ENCODE results near the gene ERBB2.

ERBB2 gene

GRCh38 chr17:39699818-39700147 is at the start of gene ERBB2:
ERBB2 (plus strand) TSS chr17:39700064; CDS start chr17:39700239, 175 bp downstream.
- no peak for DNase-seq (ENCODE audit: low spot score)

- DNase-seq (ENCODE audit: low spot score): no peak
These were observed 49.7 kb upstream of the ERBB2 start for GRCh38 chr17:39650121-39650579.

GRCh38 chr17:39651923-39652586 is 47.8 kb upstream of the ERBB2 start:
- no peak for DNase-seq (ENCODE audit: low spot score)

- DNase-seq (ENCODE audit: low spot score): no peak
These were observed 47.1 kb upstream of the ERBB2 start for GRCh38 chr17:39652587-39653315.

- no peak for DNase-seq (ENCODE audit: low spot score)
These were observed 46.6 kb upstream of the ERBB2 start for GRCh38 chr17:39653316-39653661.

GRCh38 chr17:39653662-39654331 is 46.1 kb upstream of the ERBB2 start:
- peak; percentile 81 for DNase-seq (ENCODE audit: low spot score)

- no peak for DNase-seq (ENCODE audit: low spot score)
These were observed 44.8 kb upstream of the ERBB2 start for GRCh38 chr17:39655105-39655504.

- DNase-seq (ENCODE audit: low spot score): no peak
These were observed 41.5 kb upstream of the ERBB2 start for GRCh38 chr17:39658346-39658745.

GRCh38 chr17:39658760-39659159 is 41.1 kb upstream of the ERBB2 start:
- DNase-seq (ENCODE audit: low spot score): no peak

GRCh38 chr17:39659279-39660010 is 40.4 kb upstream of the ERBB2 start:
- no peak for DNase-seq (ENCODE audit: low spot score)

- no peak for DNase-seq (ENCODE audit: low spot score)
These were observed 39.9 kb upstream of the ERBB2 start for GRCh38 chr17:39660011-39660360.

- no peak for DNase-seq (ENCODE audit: low spot score)
These were observed 39.2 kb upstream of the ERBB2 start for GRCh38 chr17:39660397-39661385.

- DNase-seq (ENCODE audit: low spot score): no peak
These were observed 37.9 kb upstream of the ERBB2 start for GRCh38 chr17:39661744-39662541.

- no peak for DNase-seq (ENCODE audit: low spot score)
These were observed 37.1 kb upstream of the ERBB2 start for GRCh38 chr17:39662551-39663339.

GRCh38 chr17:39663340-39663687 is 36.5 kb upstream of the ERBB2 start:
- no peak for DNase-seq (ENCODE audit: low spot score)

GRCh38 chr17:39663688-39664580 is 35.9 kb upstream of the ERBB2 start:
- DNase-seq (ENCODE audit: low spot score): no peak

- no peak for DNase-seq (ENCODE audit: low spot score)
These were observed 35.0 kb upstream of the ERBB2 start, which contains the start of gene TCAP for GRCh38 chr17:39664581-39665561. TCAP (plus strand) TSS chr17:39665349; CDS start chr17:39665360, 11 bp downstream.

Measured in hematopoietic multipotent progenitor cell treated with erythropoietin and hydrocortisone succinate and interleukin-3 and kit ligand, for 17 days (in vitro differentiated cells).